ENCODE data around the gene RNPEPL1.

The RNPEPL1 gene

GRCh38 chr2:240605867-240606743 lies 37.8 kb downstream of the RNPEPL1 start:
- no peak for DNase-seq

- peak; percentile 78 for DNase-seq
Observed at GRCh38 chr2:240611601-240612210, 43.4 kb downstream of the RNPEPL1 start.

GRCh38 chr2:240613781-240614180 lies 45.5 kb downstream of the RNPEPL1 start:
- DNase-seq = no peak

- no peak for DNase-seq
Observed at GRCh38 chr2:240614391-240614790, 46.1 kb downstream of the RNPEPL1 start.

GRCh38 chr2:240615396-240615795 lies 47.1 kb downstream of the RNPEPL1 start:
- peak; percentile 58 for DNase-seq

- DNase-seq = peak; percentile 51
Observed at GRCh38 chr2:240615820-240616547, 47.7 kb downstream of the RNPEPL1 start.

- DNase-seq = peak; percentile 17
Observed at GRCh38 chr2:240616860-240617666, 48.8 kb downstream of the RNPEPL1 start.

GRCh38 chr2:240618776-240619175 lies 50.5 kb downstream of the RNPEPL1 start:
- no peak for DNase-seq

GRCh38 chr2:240619506-240620148 lies 51.3 kb downstream of the RNPEPL1 start:
- DNase-seq = no peak

GRCh38 chr2:240620149-240620731 lies 52.0 kb downstream of the RNPEPL1 start:
- DNase-seq = no peak

GRCh38 chr2:240620859-240621258 lies 52.6 kb downstream of the RNPEPL1 start:
- DNase-seq = no peak

GRCh38 chr2:240622060-240622411 lies 53.8 kb downstream of the RNPEPL1 start:
- no peak for DNase-seq

GRCh38 chr2:240622531-240623235 lies 54.4 kb downstream of the RNPEPL1 start:
- DNase-seq = peak; percentile 83

GRCh38 chr2:240623531-240624010 lies 55.3 kb downstream of the RNPEPL1 start:
- peak; percentile 9 for DNase-seq

GRCh38 chr2:240624011-240624949 lies 56.0 kb downstream of the RNPEPL1 start:
- DNase-seq = peak; percentile 84

- peak; percentile 94 for DNase-seq
Observed at GRCh38 chr2:240624950-240625621, 56.8 kb downstream of the RNPEPL1 start, which contains the start of gene GPR35. GPR35 (plus strand) TSS chr2:240625480; CDS start chr2:240629953, 4,473 bp downstream.

GRCh38 chr2:240626531-240627300 lies 58.4 kb downstream of the RNPEPL1 start:
- peak; percentile 75 for DNase-seq
